Measurements from ENCODE around the gene C1RL.
"Not testable (repeated sequence)": the region's sequence is repeated elsewhere in the genome, so short reads cannot be mapped to it uniquely, and the experiment has no call there.

C1RL gene

DNA sequence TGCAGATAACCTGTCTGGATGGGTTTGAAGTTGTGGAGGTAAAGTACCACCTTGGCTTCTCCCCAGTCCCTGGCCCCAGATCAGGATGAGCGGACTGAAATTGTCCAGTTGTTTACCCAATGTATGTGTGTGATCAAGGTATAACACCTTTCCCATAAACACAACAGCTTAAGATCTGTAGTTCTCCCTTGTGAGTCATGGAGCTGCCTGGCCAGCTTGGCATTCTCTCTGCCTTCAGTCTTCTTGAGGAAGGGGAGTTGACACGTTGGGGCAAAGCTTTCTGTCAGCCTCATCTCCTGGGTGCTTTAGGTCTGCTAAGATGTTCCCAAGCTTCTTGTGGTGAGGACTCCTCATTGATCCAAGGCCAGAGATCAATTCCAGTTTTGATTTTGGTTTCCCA, 42.4 kb downstream of the C1RL start:
- no peak for DNase-seq (ENCODE audit: low spot score in 2 of 2)
- H3K27me3 Mint-ChIP-seq: peaks cover 24% of the 10 kb centered on the region
- no peaks in the 10 kb centered on the region for H3K9me3 Mint-ChIP-seq
- H3K27ac Mint-ChIP-seq: no peak overlapping the region
- H3K36me3 Mint-ChIP-seq: no peaks in the 10 kb centered on the region
- no peaks in the 10 kb centered on the region for H3K4me1 Mint-ChIP-seq
- H3K4me3 Mint-ChIP-seq: no peak overlapping the region
- ATAC-seq (ENCODE audit: low read depth): no peak

DNA sequence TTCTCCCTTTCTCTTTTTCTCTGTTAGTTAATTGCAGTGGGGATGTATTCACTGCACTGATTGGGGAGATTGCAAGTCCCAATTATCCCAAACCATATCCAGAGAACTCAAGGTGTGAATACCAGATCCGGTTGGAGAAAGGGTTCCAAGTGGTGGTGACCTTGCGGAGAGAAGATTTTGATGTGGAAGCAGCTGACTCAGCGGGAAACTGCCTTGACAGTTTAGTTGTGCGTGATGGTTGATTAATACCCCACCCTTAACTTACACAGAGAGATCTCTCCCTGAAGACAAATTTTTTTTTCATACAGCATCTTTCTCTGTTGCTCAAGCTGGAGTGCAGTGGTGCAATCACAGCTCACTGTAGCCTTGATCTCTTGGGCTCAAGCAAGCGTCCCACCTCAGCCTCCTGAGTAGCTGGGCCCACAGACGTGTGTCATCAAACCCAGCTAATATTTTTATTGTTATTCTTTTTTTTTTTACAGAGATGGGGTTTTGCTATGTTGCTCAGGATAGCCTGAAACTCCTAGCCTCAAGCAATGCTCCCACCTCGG, 43.9 kb downstream of the C1RL start:
- Mint-ChIP-seq H3K27ac (no peak overlapping the region), H3K36me3 (no peaks in the 10 kb centered on the region), H3K4me1 (no peaks in the 10 kb centered on the region), H3K9me3 (no peaks in the 10 kb centered on the region), H3K27me3 (peaks cover 25% of the 10 kb centered on the region), H3K4me3 (no peak overlapping the region)
- ATAC-seq (ENCODE audit: low read depth) (no peak), DNase-seq (ENCODE audit: low spot score in 2 of 2) (no peak)

DNA sequence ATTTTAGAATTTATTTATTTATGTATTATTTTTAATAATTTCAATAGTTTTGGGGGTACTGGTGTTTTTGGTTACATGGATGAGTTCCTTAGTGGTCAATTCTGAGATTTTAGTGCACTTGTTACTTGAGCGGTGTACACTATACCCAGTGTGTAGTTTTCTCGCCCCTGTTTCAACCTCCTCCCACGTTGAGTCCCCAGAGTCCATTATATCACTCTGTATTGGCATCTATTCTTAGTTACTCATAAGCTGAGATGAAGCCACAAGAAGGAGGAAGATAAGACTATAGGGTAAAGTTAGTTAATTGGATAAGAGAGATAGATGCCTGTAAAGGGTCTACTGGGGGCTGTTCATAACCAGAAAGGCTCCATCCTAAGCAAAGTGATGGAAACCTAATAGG, 44.5 kb downstream of the C1RL start:
- H3K9me3 Mint-ChIP-seq: no peaks in the 10 kb centered on the region
- peaks cover 29% of the 10 kb centered on the region for H3K27me3 Mint-ChIP-seq

DNA sequence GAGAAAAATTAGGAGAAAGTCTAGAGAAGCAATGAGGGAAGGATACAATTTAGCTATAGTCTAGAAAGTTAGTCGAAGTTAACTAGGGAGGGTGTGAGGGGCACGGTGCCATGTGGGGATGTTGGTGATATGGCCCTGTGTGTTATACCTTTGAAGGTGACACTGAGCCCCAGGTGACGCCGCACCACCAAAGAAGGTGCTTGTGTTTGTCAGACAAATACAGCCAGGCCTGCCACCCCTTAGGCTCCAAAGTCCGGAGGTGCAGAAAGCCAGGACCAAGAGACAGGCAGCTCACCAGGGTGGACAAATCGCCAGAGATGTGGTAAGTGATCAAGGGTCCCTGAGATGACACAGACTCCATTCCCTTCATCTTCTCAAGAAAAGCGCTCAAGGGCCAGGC, 47.4 kb downstream of the C1RL start:
- DNase-seq (ENCODE audit: low spot score in 2 of 2) (no peak), ATAC-seq (ENCODE audit: low read depth) (no peak)
- H3K36me3 Mint-ChIP-seq: no peaks in the 10 kb centered on the region
- H3K4me3 Mint-ChIP-seq: no peak overlapping the region
- H3K27me3 Mint-ChIP-seq: peaks cover 20% of the 10 kb centered on the region
- no peaks in the 10 kb centered on the region for H3K4me1 Mint-ChIP-seq
- H3K27ac Mint-ChIP-seq: no peak overlapping the region
- no peaks in the 10 kb centered on the region for H3K9me3 Mint-ChIP-seq

More for the DNA sequence above, 44.5 kb downstream of the C1RL start:
- no peak for ATAC-seq (ENCODE audit: low read depth)
- H3K4me3 Mint-ChIP-seq: no peak overlapping the region
- no peaks in the 10 kb centered on the region for H3K4me1 Mint-ChIP-seq
- no peak overlapping the region for H3K27ac Mint-ChIP-seq
- no peak for DNase-seq (ENCODE audit: low spot score in 2 of 2)
- H3K36me3 Mint-ChIP-seq: no peaks in the 10 kb centered on the region

DNA sequence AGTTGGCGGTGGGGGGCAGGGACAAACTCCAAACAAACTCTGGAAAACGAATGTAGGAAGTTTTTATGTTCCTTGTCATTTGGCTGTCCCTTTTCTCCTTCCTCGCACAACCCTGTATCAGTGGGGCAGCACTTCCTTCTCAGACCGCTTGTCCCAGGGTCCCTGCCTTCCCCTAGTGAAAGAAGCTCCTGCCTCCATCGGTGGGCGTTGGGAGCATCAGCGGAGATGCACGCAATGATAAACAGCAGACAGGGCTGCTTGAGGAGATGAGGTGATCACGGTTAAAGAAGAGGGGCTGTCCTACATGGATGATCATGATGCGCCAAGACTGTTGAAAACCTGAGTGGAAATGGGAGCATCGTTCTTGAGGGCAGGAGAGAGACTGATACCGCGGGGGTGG, 47.9 kb downstream of the C1RL start:
- no peak overlapping the region for H3K4me3 Mint-ChIP-seq
- no peak overlapping the region for H3K27ac Mint-ChIP-seq
- no peaks in the 10 kb centered on the region for H3K9me3 Mint-ChIP-seq
- DNase-seq (ENCODE audit: low spot score in 2 of 2) (no peak), ATAC-seq (ENCODE audit: low read depth) (no peak)
- no peaks in the 10 kb centered on the region for H3K4me1 Mint-ChIP-seq
- no peaks in the 10 kb centered on the region for H3K36me3 Mint-ChIP-seq
- peaks cover 19% of the 10 kb centered on the region for H3K27me3 Mint-ChIP-seq

DNA sequence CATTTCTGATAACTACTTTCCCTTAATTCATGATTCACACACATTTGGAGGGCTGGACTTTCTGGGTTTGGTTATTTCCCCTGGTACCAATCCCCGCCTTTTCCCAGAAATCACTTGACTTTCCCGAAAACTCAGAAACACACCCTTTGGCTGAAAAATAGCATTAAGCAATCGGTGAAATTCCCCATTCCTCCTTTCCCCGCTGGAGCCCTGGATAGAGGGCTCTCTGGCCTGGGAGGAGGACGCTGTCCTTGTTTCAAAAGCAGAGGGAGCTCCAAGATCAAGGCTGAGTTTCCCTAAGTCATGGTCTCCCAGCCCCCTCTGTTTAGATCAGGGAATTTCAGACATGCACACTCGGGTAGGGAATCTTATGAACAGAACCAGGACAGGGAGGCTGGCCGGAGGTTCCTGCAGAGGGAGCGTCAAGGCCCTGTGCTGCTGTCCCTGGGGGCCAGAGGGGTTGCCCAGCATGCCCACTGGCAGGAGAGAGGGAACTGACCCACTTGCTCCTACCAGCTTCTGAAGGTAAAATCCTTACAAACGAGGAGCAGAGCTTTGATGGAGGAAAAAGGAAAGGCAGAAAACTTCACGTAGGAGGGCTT, 48.6 kb downstream of the C1RL start, which contains the start of gene C1S:
Gene C1S, plus strand, starts transcription at position 366 of the 602 bp plus-strand sequence. CDS start 1,195 bp downstream, outside the sequence.
- Mint-ChIP-seq H3K4me3 (no peak within 1 kb of the TSS), H3K36me3 (no peaks in the 10 kb centered on the region), H3K27ac (no peak within 1 kb of the TSS), H3K4me1 (no peaks in the 10 kb centered on the region), H3K9me3 (no peaks in the 10 kb centered on the region), H3K27me3 (peaks cover 18% of the 10 kb centered on the region)
- DNase-seq (ENCODE audit: low spot score in 2 of 2) (no peak), ATAC-seq (ENCODE audit: low read depth) (no peak)

DNA sequence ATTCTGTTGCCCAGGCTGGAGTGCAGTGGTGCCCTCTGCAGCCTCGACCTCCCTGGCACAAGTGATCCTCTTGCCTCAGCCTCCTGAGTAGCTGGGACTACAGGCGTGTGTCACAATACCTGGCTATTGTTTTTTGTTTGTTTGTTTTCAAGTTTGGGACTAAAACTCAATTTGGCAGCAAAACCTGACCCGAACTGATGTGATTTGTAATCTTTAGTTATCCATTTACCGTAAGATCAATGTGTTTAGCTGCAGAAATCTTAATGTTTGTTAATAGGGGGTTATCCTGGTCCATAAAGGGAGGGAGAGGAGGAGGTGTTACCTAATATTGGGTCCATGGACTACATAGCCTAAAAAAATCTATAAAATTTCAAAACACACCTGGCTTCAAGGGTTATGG, 49.2 kb downstream of the C1RL start:
- Mint-ChIP-seq H3K4me1 (no peaks in the 10 kb centered on the region), H3K4me3 (no peak overlapping the region), H3K27ac (no peak overlapping the region), H3K27me3 (peaks cover 20% of the 10 kb centered on the region), H3K36me3 (no peaks in the 10 kb centered on the region), H3K9me3 (no peaks in the 10 kb centered on the region)
- DNase-seq (ENCODE audit: low spot score in 2 of 2) (no peak), ATAC-seq (ENCODE audit: low read depth) (no peak)

DNA sequence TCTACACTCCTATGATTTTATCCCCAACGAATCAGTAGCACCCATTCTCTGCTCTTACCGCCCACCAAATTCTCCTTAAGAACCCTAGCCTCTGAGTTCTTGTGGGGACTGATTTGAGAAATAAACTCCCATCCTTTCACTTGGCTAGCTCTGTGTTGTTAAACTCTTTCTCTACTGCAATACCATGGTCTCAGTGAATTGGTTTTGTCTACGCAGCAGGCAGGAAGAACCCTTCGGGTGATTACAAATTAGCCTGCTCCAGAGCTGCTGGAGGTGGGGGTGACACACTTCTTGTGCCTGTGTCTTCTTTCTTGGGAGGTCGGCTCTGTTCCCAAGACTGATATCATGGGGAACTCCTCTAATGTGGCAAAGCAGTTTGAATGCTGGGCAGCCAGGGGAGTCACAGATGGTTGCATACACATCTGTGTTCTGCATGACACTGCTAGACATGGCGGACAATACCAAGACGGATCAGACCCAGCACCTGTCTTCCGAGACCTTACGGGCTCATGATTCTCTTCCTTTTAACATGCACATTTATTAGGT, 50.1 kb downstream of the C1RL start:
- Mint-ChIP-seq H3K36me3 (no peaks in the 10 kb centered on the region), H3K4me1 (no peaks in the 10 kb centered on the region), H3K27ac (no peak overlapping the region), H3K9me3 (no peaks in the 10 kb centered on the region), H3K27me3 (peaks cover 21% of the 10 kb centered on the region), H3K4me3 (no peak overlapping the region)
- ATAC-seq (ENCODE audit: low read depth) (no peak), DNase-seq (ENCODE audit: low spot score in 2 of 2) (no peak)

DNA sequence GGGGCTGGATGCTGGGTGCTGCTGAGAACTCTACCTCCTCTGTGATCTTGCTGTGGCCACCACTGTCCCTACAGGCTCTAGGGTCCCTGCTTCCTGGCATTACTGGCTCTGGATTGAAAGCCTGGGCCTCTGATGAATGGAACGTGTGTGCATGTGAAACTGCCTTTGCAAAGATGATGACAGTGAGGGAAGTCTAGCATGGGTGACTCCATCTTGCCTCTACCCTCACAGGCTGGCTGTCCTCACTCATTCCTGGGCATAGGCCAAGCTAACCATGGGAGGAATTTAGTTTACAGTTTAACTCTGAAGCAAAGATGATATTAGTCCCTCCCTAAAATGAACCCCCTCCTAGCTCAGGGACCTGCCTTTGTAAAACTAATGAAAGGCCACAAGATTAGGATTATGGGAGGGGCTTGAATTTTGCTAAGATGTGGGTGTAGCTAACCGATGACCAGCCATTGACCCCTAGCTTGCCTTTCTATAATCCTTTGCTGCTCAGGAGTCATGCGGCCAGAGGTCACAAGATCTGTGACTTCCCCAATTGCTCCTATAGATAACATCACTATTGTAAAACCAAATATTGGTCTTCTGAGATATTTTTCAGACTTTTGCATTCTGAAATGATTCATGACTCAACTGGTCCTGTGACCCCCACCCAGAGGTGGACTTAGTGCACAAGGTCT, 50.7 kb downstream of the C1RL start:
- Mint-ChIP-seq H3K4me3 (no peak overlapping the region), H3K27me3 (peaks cover 21% of the 10 kb centered on the region), H3K4me1 (no peaks in the 10 kb centered on the region), H3K36me3 (no peaks in the 10 kb centered on the region), H3K27ac (no peak overlapping the region), H3K9me3 (no peaks in the 10 kb centered on the region)
- ATAC-seq (ENCODE audit: low read depth) (no peak), DNase-seq (ENCODE audit: low spot score in 2 of 2) (no peak)

DNA sequence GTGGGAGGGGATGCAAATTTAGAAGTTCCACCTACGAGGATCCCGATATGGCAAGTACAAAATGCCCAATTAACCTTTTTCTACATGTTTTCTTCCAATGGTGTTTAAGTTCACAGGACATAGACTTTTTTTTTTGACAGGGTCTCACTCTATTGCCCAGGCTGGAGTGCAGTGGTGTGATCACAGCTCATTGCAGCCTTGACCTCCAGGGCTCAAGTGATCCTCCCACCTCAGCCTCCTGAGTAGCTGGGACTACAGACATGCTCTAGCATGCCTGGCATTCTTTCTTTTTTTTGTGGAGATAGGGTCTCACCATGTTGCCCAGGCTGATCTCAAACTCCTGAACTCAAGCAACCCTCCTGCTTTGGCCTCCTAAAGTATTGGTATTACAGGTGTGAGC, 53.3 kb downstream of the C1RL start:
- H3K36me3 Mint-ChIP-seq; ATAC-seq (ENCODE audit: low read depth); H3K27ac Mint-ChIP-seq; H3K4me1 Mint-ChIP-seq; H3K4me3 Mint-ChIP-seq; H3K9me3 Mint-ChIP-seq; DNase-seq (ENCODE audit: low spot score in 2 of 2): not testable (repeated sequence)
- H3K27me3 Mint-ChIP-seq: peaks cover 16% of the 10 kb centered on the region

DNA sequence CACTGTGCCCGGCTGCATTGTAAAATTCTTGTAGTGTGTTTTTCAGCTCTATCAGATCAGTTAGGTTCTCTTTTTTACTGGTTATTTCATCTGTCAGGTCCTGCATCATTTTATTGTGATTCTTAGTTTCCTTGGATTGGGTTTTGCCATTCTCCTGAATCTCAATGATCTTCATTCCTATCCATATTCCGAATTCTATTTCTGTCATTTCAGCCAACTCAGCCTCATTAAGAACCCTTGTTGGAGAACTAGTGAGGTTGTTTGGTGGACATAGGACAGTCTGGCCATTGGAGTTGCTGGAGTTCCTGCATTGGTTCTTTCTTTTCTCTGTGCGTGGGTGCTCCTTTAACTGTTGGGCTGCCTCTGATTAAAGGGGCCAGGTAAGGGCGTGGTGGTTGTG, 54.1 kb downstream of the C1RL start:
- Mint-ChIP-seq H3K27me3 (peaks cover 14% of the 10 kb centered on the region), H3K4me3 (no peak overlapping the region)
- no peak for ATAC-seq (ENCODE audit: low read depth)

DNA sequence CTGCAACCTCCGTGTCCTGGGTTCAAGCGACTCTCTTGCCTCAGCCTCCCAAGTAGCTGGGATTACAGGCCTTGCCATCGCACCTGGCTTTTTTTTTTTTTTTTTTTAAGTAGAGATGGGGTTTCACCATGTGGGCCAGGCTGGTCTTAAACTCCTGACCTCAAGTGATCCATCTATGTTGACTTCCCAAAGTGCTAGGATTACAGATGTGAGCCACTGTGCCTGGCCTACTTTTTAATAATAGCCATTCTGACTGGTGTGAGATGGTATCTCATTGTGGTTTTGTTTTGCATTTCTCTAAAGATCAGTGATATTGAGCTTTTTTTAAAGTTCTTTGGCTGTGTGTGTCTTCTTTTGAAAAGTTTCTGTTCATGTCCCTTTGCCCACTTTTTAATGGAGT, 59.0 kb downstream of the C1RL start:
- not testable (repeated sequence) for DNase-seq (ENCODE audit: low spot score in 2 of 2); ATAC-seq (ENCODE audit: low read depth); H3K4me1 Mint-ChIP-seq; H3K27me3 Mint-ChIP-seq; H3K36me3 Mint-ChIP-seq; H3K27ac Mint-ChIP-seq; H3K9me3 Mint-ChIP-seq; H3K4me3 Mint-ChIP-seq

More for the DNA sequence above, 54.1 kb downstream of the C1RL start:
- no peaks in the 10 kb centered on the region for H3K36me3 Mint-ChIP-seq
- no peaks in the 10 kb centered on the region for H3K9me3 Mint-ChIP-seq
- no peak for DNase-seq (ENCODE audit: low spot score in 2 of 2)
- H3K4me1 Mint-ChIP-seq: no peaks in the 10 kb centered on the region
- H3K27ac Mint-ChIP-seq: no peak overlapping the region

DNA sequence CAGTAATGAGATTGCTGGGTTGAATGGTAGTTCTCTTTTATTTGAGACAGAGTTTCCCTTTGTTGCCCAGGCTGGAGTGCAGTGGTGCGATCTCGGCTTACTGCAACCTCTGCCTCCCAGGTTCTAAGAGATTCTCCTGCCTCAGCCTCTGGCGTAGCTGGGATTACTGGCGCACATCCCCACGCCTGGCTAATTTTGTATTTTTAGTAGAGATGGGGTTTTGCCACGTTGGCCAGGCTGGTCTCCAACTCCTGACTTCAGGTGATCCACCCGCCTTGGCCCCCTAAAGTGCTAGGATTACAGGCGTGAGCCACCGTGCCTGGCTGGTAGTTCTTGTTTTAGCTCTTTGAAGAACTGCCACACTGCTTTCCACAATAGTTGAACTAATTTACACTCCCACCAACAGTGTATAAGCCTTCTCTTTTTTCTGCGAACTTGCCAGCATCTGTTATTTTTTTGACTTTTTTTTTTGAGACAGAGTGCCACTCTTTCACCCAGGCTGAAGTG, 59.5 kb downstream of the C1RL start:
- DNase-seq (ENCODE audit: low spot score in 2 of 2); H3K4me3 Mint-ChIP-seq; H3K27me3 Mint-ChIP-seq; H3K36me3 Mint-ChIP-seq; H3K27ac Mint-ChIP-seq; ATAC-seq (ENCODE audit: low read depth); H3K4me1 Mint-ChIP-seq; H3K9me3 Mint-ChIP-seq: not testable (repeated sequence)

DNA sequence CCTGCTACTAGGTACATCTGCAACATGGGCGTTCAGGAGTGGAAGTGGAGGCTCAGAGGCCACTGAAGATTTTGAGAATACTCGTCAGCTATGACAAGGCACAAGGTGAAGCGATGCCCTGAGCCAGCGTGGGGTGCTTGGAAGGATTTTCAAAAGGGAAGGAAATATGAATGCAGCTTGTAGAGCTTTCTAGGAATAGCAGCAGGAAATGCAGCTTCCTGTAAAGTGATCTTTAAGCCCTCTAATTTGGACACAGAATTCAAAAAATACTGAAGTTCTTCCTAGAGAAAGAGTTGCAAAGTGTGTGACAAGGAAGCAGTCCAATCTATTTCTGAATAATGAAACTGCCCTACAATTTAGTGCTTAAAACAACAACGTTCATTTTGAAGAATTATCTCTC, 61.7 kb downstream of the C1RL start:
- peaks cover 1% of the 10 kb centered on the region for H3K27me3 Mint-ChIP-seq
- H3K27ac Mint-ChIP-seq: no peak overlapping the region
- no peaks in the 10 kb centered on the region for H3K9me3 Mint-ChIP-seq
- peaks cover 7% of the 10 kb centered on the region for H3K4me1 Mint-ChIP-seq
- DNase-seq (ENCODE audit: low spot score in 2 of 2) (no peak), ATAC-seq (ENCODE audit: low read depth) (no peak)
- no peak overlapping the region for H3K4me3 Mint-ChIP-seq
- no peaks in the 10 kb centered on the region for H3K36me3 Mint-ChIP-seq
